Smooth muscle cell (in vitro differentiated cells): ENCODE data around the gene FCN1. TPM values are rescaled to one million over a fixed set of nuclear protein-coding genes. Genes with fewer than 3 reads are reported as not detected.

Experiments
- DNase-seq: peaks from one replicate; lab custom pipeline; 2025; ENCODE audit not compliant: unreplicated experiment; lab: John Stamatoyannopoulos, UW
- H2AFZ ChIP-seq: fragments of 200-600 bp; sonication (generic); 2 replicates; pipeline ENCODE4 v1.6.0; 2016; ENCODE audit warnings: antibody characterized with exemption, low read depth, mild to moderate bottlenecking
- H3F3A ChIP-seq: fragments of 200-600 bp; sonication (generic); 2 replicates; pipeline ENCODE4 v1.6.0; 2017; ENCODE audit warnings: antibody characterized with exemption, low read depth
- H3K27ac ChIP-seq: fragments of 200-600 bp; sonication (generic); 2 replicates; pipeline ENCODE4 v1.5.1; 2016; ENCODE audit warnings: low read depth, mild to moderate bottlenecking
- H3K27me3 ChIP-seq: fragments of 200-600 bp; sonication (generic); 2 replicates; pipeline ENCODE4 v1.6.1; 2016; ENCODE audit warnings: low read depth, mild to moderate bottlenecking
- H3K36me3 ChIP-seq: fragments of 200-600 bp; sonication (generic); 2 replicates; pipeline ENCODE4 v1.5.1; 2016; ENCODE audit warnings: low read depth
- H3K4me1 ChIP-seq: fragments of 200-600 bp; sonication (generic); 2 replicates; pipeline ENCODE4 v1.5.1; 2016; ENCODE audit warnings: low read depth
- H3K4me2 ChIP-seq: fragments of 200-600 bp; sonication (generic); 2 replicates; pipeline ENCODE4 v1.6.0; 2016; ENCODE audit warnings: mild to moderate bottlenecking
- H3K4me3 ChIP-seq: fragments of 200-600 bp; sonication (generic); 2 replicates; pipeline ENCODE4 v1.5.1; 2016; ENCODE audit warnings: mild to moderate bottlenecking
- H3K79me2 ChIP-seq: fragments of 200-600 bp; sonication (generic); 2 replicates; pipeline ENCODE4 v1.6.0; 2016; ENCODE audit warnings: low read depth, mild to moderate bottlenecking
- H3K9ac ChIP-seq: fragments of 200-600 bp; sonication (generic); 2 replicates; pipeline ENCODE4 v1.6.0; 2016; ENCODE audit warnings: low read depth
- H3K9me3 ChIP-seq: fragments of 200-600 bp; sonication (generic); replicated peaks from 2 replicates; pipeline ENCODE4 v1.5.1; 2016; ENCODE audit warnings: low read depth
- H4K20me1 ChIP-seq: fragments of 200-600 bp; sonication (generic); 2 replicates; pipeline ENCODE4 v1.6.0; 2016; ENCODE audit warnings: low read depth
- WGBS: methylation state at CpG from one replicate; pipeline ENCODE4 v1.1.7; 2016; ENCODE audit warnings: low lambda C conversion rate; 5-methylcytosine and 5-hydroxymethylcytosine counted together
- polyA plus RNA-seq: library from polyadenylated mRNA; unstranded; fragments of >200 nt; fragmentation: Nextera tagmentation; extraction: Ambion mirVana; gene quantifications from 2 replicates; pipeline ENCODE4 v1.2.1, GENCODE V29; 2016
- total RNA-seq: library from RNA; depleted of rRNA; stranded (reverse); fragments of >200 nt; gene quantifications from 2 replicates; pipeline ENCODE4 v1.2.3, GENCODE V29; 2014
- TF ChIP-seq, protein P1 (sequence below): fragments of 200-600 bp; sonication (generic); IDR thresholded peaks from 2 replicates; pipeline ENCODE4 v1.5.1; 2017; ENCODE audit warnings: borderline replicate concordance, mild to moderate bottlenecking, antibody characterized with exemption; ENCODE audit not compliant: insufficient read depth, poor library complexity, severe bottlenecking

FCN1 gene
- total and polyA plus RNA-seq, 2 experiments from 2014 or later, result 0.13 TPM; not detected in 1

DNA sequence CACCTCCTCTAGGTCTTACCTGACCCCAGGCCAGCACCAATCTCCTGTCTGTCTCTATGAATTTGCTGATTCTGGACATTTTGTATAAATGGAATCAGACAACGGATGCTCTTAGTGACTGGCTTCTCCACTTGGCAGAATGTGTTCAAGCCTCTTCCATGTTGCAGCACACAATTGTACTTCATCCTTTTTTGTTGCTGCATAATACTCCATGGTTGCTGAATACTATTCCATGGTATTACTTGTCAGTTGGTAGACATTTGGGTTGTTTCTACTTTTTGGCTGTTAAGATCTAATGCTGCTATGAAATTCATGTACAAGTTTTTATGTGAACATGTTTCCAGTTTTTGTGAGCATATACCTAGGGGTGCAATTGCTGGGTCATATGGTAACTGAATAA is 34.3 kb upstream of the FCN1 start:
- H3F3A ChIP-seq, result no peaks in the 10 kb centered on the region
- H3K36me3 ChIP-seq, result no peaks in the 10 kb centered on the region
- H3K9me3 ChIP-seq, result no peaks in the 10 kb centered on the region
- no peak overlapping the region for H3K27ac ChIP-seq
- no peak overlapping the region for H3K4me3 ChIP-seq
- no peaks in the 10 kb centered on the region for H4K20me1 ChIP-seq
- no peaks in the 10 kb centered on the region for H3K79me2 ChIP-seq
- no peaks in the 10 kb centered on the region for H3K27me3 ChIP-seq
- 94% methylated on average over 1 of the region's 1 CpG for WGBS
- no peak overlapping the region for H3K9ac ChIP-seq
- no peaks in the 10 kb centered on the region for H3K4me1 ChIP-seq
- no peak overlapping the region for H2AFZ ChIP-seq
- no peak overlapping the region for H3K4me2 ChIP-seq
- TF ChIP-seq, protein P1, sequence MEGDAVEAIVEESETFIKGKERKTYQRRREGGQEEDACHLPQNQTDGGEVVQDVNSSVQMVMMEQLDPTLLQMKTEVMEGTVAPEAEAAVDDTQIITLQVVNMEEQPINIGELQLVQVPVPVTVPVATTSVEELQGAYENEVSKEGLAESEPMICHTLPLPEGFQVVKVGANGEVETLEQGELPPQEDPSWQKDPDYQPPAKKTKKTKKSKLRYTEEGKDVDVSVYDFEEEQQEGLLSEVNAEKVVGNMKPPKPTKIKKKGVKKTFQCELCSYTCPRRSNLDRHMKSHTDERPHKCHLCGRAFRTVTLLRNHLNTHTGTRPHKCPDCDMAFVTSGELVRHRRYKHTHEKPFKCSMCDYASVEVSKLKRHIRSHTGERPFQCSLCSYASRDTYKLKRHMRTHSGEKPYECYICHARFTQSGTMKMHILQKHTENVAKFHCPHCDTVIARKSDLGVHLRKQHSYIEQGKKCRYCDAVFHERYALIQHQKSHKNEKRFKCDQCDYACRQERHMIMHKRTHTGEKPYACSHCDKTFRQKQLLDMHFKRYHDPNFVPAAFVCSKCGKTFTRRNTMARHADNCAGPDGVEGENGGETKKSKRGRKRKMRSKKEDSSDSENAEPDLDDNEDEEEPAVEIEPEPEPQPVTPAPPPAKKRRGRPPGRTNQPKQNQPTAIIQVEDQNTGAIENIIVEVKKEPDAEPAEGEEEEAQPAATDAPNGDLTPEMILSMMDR, result no peak
- DNase-seq, result no peak

DNA sequence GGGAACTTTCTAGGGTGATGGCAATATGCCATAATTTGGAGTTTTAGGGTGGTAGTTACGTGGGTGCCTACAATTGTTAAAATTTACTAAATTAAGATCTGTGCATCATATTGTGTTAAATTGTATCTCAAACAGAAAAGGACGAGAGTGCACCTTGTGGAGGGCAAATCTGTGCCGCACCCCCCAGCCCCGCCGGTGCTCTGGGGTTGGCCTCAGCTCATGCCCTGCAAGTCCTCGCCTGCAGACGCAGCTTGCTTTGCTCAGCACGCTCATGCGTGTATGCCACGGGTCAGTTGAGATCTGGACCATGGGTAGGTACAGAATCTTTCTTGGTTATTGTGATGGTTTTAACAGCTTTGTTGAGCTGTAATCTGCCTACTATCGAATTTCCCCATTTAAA is 33.7 kb upstream of the FCN1 start:
- TF ChIP-seq, protein P1, result no peak
- Histone ChIP-seq H3K4me3 (no peak overlapping the region), H3K27me3 (no peaks in the 10 kb centered on the region), H2AFZ (no peak overlapping the region), H3K79me2 (no peaks in the 10 kb centered on the region), H3F3A (no peaks in the 10 kb centered on the region), H3K36me3 (no peaks in the 10 kb centered on the region), H3K4me2 (no peak overlapping the region), H3K4me1 (no peaks in the 10 kb centered on the region), H3K9ac (no peak overlapping the region), H4K20me1 (no peaks in the 10 kb centered on the region), H3K9me3 (no peaks in the 10 kb centered on the region), H3K27ac (no peak overlapping the region)
- no peak for DNase-seq
- WGBS, result 92% methylated on average over 11 of the region's 11 CpGs

DNA sequence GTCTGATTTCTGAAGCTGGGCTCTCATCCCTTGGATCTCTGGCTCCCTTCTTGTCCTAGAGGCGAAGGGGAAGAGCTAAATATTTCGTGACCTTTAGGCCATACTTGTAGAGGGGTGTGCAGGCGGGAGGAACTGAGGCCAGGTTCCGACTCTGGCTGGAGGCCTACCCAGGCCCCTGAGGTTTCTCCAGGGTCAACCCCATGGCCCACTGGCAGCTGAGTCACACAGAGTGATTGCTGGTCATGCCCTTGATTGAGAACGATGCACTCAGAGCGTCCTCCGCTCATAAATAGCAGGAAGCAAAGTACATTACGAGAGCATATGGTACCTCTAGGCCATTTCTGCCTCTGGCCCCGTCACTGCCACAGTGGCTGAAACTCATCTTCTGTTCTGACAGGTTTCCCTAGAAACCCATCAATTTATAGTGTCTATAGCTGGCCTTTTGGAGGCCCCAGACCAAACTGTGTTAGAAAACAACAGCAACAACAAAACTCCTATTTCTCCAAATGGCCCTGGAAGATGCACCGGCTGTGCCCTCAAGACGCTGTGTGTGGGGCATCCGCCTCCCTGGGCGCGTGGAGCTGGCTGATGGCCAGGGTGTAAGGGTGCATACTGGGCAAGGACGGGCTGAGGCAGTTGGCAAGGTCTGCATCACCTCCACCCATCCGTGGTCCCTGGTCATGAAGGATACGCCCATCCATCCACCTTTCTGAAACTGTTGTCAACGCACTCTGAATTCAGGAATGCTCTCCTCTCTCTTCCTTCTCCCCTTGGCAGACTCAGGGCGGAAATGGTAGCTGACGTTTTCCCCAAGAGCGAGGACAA is 32.9 kb upstream of the FCN1 start:
- Histone ChIP-seq H3K4me3 (no peak overlapping the region), H2AFZ (no peak overlapping the region), H3F3A (no peaks in the 10 kb centered on the region), H3K27me3 (no peaks in the 10 kb centered on the region), H3K4me1 (no peaks in the 10 kb centered on the region), H3K9ac (no peak overlapping the region), H3K27ac (no peak overlapping the region), H3K9me3 (no peaks in the 10 kb centered on the region), H3K36me3 (no peaks in the 10 kb centered on the region), H3K79me2 (no peaks in the 10 kb centered on the region), H4K20me1 (no peaks in the 10 kb centered on the region), H3K4me2 (no peak overlapping the region)
- DNase-seq, result no peak
- 90% methylated on average over 21 of the region's 21 CpGs for WGBS
- TF ChIP-seq, protein P1, result no peak
